ENCODE measurements around the gene EIF4EBP3.
A peak's percentile ranks its signal among the peaks of the same experiment; 100 is the strongest.

GRCh38 chr5:140524003-140524402 lies 23.5 kb upstream of the EIF4EBP3 start:
- TF ChIP-seq POLR2A (IDR thresholded peaks at IDR 0.05; ENCODE audit: low read depth, low read length) = no peak
- TF ChIP-seq PAX5 (IDR thresholded peaks at IDR 0.05; ENCODE audit: insufficient read depth, low read length, severe bottlenecking) = no peak
- TF ChIP-seq POLR2AphosphoS5 (IDR thresholded peaks at IDR 0.05; ENCODE audit: low read depth, low read length) = no peak
- no peak for TF ChIP-seq TAF1 (IDR thresholded peaks at IDR 0.05; ENCODE audit: low read depth, low read length)
- TF ChIP-seq SPI1 (IDR thresholded peaks at IDR 0.05; ENCODE audit: low read depth, low read length) = peak; percentile 62

All from GM12891 (cell line).